ENCODE data around the gene FAM50A. TPM values are rescaled to one million over a fixed set of nuclear protein-coding genes. Genes with fewer than 3 reads are reported as not detected.

FAM50A gene
- total and polyA plus RNA-seq, 8 donors = 21.2 to 128 (median 23.0) TPM

GRCh38 chrX:154448484-154448883, 4.5 kb downstream of the FAM50A start:
- DNase-seq = peak in 1 of 6 donors; percentile 56
- H3K27me3 ChIP-seq = no peaks in the 10 kb centered on the region
- H3K27ac ChIP-seq = no peak overlapping the region
- no peak for ATAC-seq
- TF ChIP-seq CTCF (IDR thresholded peaks at IDR 0.05) = no peak
- intact Hi-C loops (cut with DNase I) = no loop called here
- H3K9me3 ChIP-seq = no peaks in the 10 kb centered on the region
- peaks cover 0 to 9% (median 5%) of the 10 kb centered on the region in 3 donors for H3K36me3 ChIP-seq
- H3K4me3 ChIP-seq = no peak overlapping the region
- 89 to 94% methylated on average over 14 of the region's 14 CpGs for WGBS, 2 donors
- H3K4me1 ChIP-seq = no peaks in the 10 kb centered on the region
- no peak for FAIRE-seq

- intact Hi-C loops (cut with DNase I) = no loop called here
- peak in 1 of 6 donors; percentile 55 for DNase-seq
- Histone ChIP-seq H3K27ac (no peak overlapping the region), H3K4me1 (no peaks in the 10 kb centered on the region), H3K4me3 (no peak overlapping the region), H3K27me3 (no peaks in the 10 kb centered on the region), H3K9me3 (no peaks in the 10 kb centered on the region), H3K36me3 (peaks cover 0 to 9% (median 5%) of the 10 kb centered on the region in 3 donors)
- FAIRE-seq = no peak
- no peak for TF ChIP-seq CTCF (IDR thresholded peaks at IDR 0.05)
- WGBS, 2 donors = 89 to 92% methylated on average over 18 of the region's 18 CpGs
- ATAC-seq = no peak
Observed at GRCh38 chrX:154449618-154450017, 5.7 kb downstream of the FAM50A start.

- Histone ChIP-seq H3K36me3 (peaks cover 0 to 9% (median 5%) of the 10 kb centered on the region in 3 donors), H3K4me1 (no peaks in the 10 kb centered on the region), H3K9me3 (no peaks in the 10 kb centered on the region), H3K27ac (no peak overlapping the region), H3K4me3 (no peak overlapping the region), H3K27me3 (no peaks in the 10 kb centered on the region)
- no peak for TF ChIP-seq CTCF (IDR thresholded peaks at IDR 0.05)
- intact Hi-C loops (cut with DNase I) = no loop called here
- FAIRE-seq (no peak), ATAC-seq (no peak), DNase-seq (peak in 1 of 6 donors; percentile 63)
- WGBS, 2 donors = 89 to 94% methylated on average over 16 to 17 of the region's 17 CpGs
Observed at GRCh38 chrX:154450312-154450711, 6.4 kb downstream of the FAM50A start.

- Histone ChIP-seq H3K4me1 (no peaks in the 10 kb centered on the region), H3K36me3 (peaks cover 0 to 9% (median 5%) of the 10 kb centered on the region in 3 donors), H3K27me3 (no peaks in the 10 kb centered on the region), H3K4me3 (no peak overlapping the region), H3K27ac (no peak overlapping the region), H3K9me3 (no peaks in the 10 kb centered on the region)
- intact Hi-C loops (cut with DNase I) = no loop called here
- DNase-seq (no peak), ATAC-seq (no peak), FAIRE-seq (no peak)
- TF ChIP-seq CTCF (IDR thresholded peaks at IDR 0.05) = no peak
- WGBS, 2 donors = 90 to 93% methylated on average over 9 of the region's 9 CpGs
Observed at GRCh38 chrX:154452823-154453222, 8.9 kb downstream of the FAM50A start.

GRCh38 chrX:154457491-154458115, 13.7 kb downstream of the FAM50A start:
- no peaks in the 10 kb centered on the region for H3K9me3 ChIP-seq
- TF ChIP-seq CTCF (IDR thresholded peaks at IDR 0.05) = no peak
- no peaks in the 10 kb centered on the region for H3K36me3 ChIP-seq
- ATAC-seq (peak; percentile 62 to 86 (median 70)), DNase-seq (peak; percentile 37 to 82 (median 59)), FAIRE-seq (no peak)
- H3K4me3 ChIP-seq = peak overlapping the region; percentile 16 to 54 (median 40)
- 2 to 34% methylated on average over 43 to 65 of the region's 65 CpGs for WGBS, 2 donors
- H3K27ac ChIP-seq = peak overlapping the region in 2 of 4 donors; percentile 22 to 33
- H3K27me3 ChIP-seq = no peaks in the 10 kb centered on the region
- H3K4me1 ChIP-seq = no peaks in the 10 kb centered on the region
- intact Hi-C loops (cut with DNase I) = no loop called here

Data from pancreas (tissue), 10 donors.